Transverse colon (tissue), 4 donors: Measurements from ENCODE around the gene PPP4C. TPM values are rescaled to one million over a fixed set of nuclear protein-coding genes. Genes with fewer than 3 reads are reported as not detected.

Experiments used
- DNase-seq: peaks from one replicate; pipeline ENCODE4 v3.0.0-alpha.2; 2019
- H3K27ac ChIP-seq, 4 donors: fragments of 200-600 bp; sonication (generic); 2 replicates each; pipeline ENCODE4 v1.5.1; 2016 to 2018; ENCODE audit warnings: inconsistent platforms in 4 of 4
- H3K27me3 ChIP-seq: fragments of 200-600 bp; sonication (generic); 2 replicates; pipeline ENCODE4 v1.5.1; 2017; ENCODE audit warnings: inconsistent platforms
- H3K36me3 ChIP-seq, 4 donors: fragments of 200-600 bp; sonication (generic); 2 replicates each; pipeline ENCODE4 v1.5.1; 2017 to 2019; ENCODE audit warnings: inconsistent platforms in 4 of 4
- H3K4me1 ChIP-seq, 4 donors: fragments of 200-600 bp; sonication (generic); 2 replicates each; pipeline ENCODE4 v1.5.1; 2017 to 2020; ENCODE audit warnings: inconsistent platforms in 4 of 4
- H3K4me3 ChIP-seq, 4 donors: fragments of 200-600 bp; sonication (generic); 1 replicate in 1 of 4; 2 replicates in 3 of 4; pipeline versions ENCODE4 v1.5.1 to v1.6.1; 2017 to 2019; ENCODE audit warnings: inconsistent platforms in 4 of 4
- H3K9me3 ChIP-seq, 2 donors: fragments of 200-600 bp; sonication (generic); 2 replicates each; pipeline ENCODE4 v1.5.1; 2017 to 2019; ENCODE audit warnings: inconsistent platforms in 2 of 2
- EP300 ChIP-seq: sonication (generic); formaldehyde crosslinking; IDR thresholded peaks from one replicate; pipeline ENCODE4 v1.6.1; 2017; ENCODE audit warnings: antibody characterized with exemption, low read depth
- POLR2A ChIP-seq: fragments of 450-650 bp; IDR thresholded peaks from one replicate; pipeline ENCODE4 v1.6.1; 2016; ENCODE audit warnings: antibody characterized with exemption, mild to moderate bottlenecking, moderate library complexity
- POLR2AphosphoS5 ChIP-seq, 3 donors: sonication (generic); formaldehyde crosslinking; IDR thresholded peaks; one replicate each; pipeline ENCODE4 v1.6.1; 2016; ENCODE audit warnings: antibody characterized with exemption in 3 of 3
- WGBS, 2 donors: methylation state at CpG; one replicate each; pipeline ENCODE4 v1.1.5; 2018; ENCODE audit warnings: low coverage in 1 of 2; 5-methylcytosine and 5-hydroxymethylcytosine counted together
- in situ Hi-C, 4 donors: fragments of 200-750 bp; cut with MboI; loops; one replicate each; pipeline versions ENCODE4 v1.15.0 to v1.15.1; 2017; ENCODE audit warnings: low sequenced_read_pairs in 3 of 4, low pct_ligation_motif_present in 1 of 4, low pct_unique_long_range_greater_than_20kb in 1 of 4
- intact Hi-C: fragments of 100-400 bp; cut with DNase I; formaldehyde crosslinking; loops from one replicate; pipeline ENCODE4 v1.15.1; 2023; ENCODE audit warnings: low total_unique reads
- total RNA-seq, 4 donors: library from RNA; depleted of rRNA; stranded (reverse); fragments of >200 nt; gene quantifications; one replicate each; pipeline ENCODE4 v1.1.0, GENCODE V29; 2016
- TF ChIP-seq, protein P1 (sequence below), 5 experiments: fragments of 200-600 bp in 3 of 5; fragments of 450-650 bp in 2 of 5; sonication (generic) in 3 of 5; IDR thresholded peaks; 1 replicate in 2 of 5; 2 replicates in 3 of 5; pipeline ENCODE4 v1.5.1; 2016 to 2017; ENCODE audit warnings: antibody characterized with exemption in 5 of 5, inconsistent platforms in 3 of 5, mild to moderate bottlenecking in 2 of 5, moderate library complexity in 1 of 5

PPP4C gene
- total RNA-seq, 4 donors from 2014 or later, result 17.7 to 92.3 (median 74.3) TPM

DNA sequence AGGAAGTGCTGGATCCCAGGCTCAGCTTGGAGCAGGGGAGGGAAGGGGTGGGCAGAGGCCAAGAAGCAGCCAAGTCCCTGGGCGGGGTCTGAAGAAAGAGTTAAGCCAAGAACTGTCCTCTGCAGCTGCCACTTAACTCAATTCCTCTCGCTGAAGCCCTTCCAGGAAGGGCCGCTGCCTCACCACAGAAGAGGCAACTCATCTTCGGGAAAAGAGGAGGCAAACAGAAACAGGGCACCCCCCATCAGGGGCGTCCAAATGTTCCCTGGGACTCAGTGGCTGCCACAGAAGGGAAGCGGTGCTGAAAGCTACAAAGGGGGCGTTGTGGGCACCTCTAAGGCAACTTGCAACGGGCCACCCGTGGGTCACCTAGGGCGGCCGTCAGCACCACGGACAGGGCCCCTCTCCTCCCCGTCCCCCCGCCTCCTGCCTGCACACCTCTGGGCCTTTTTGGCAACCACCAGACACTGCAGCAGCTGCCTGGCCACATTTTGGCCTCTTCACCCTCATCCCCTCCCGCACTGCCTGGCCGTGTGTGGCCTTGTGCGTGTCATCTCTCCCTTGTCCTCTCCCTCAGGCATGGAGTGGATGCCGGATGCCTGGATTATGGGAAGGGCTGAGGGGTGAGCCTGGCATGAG, 47.2 kb upstream of the PPP4C start:
- in situ Hi-C loops (loop anchor here in 3 of 4 donors (10.0 to 25.0 kb wide), 2 partner anchors 141 to 334 kb away; partner anchors contain the start of gene SEZ6L2 (in 1 of the 3)), intact Hi-C loops (no loop called here)
- 17% methylated on average over 18 of the region's 18 CpGs; no CpG with 5 or more reads in 1 of the 2 donors for WGBS, 2 donors
- TF ChIP-seq, protein P1, sequence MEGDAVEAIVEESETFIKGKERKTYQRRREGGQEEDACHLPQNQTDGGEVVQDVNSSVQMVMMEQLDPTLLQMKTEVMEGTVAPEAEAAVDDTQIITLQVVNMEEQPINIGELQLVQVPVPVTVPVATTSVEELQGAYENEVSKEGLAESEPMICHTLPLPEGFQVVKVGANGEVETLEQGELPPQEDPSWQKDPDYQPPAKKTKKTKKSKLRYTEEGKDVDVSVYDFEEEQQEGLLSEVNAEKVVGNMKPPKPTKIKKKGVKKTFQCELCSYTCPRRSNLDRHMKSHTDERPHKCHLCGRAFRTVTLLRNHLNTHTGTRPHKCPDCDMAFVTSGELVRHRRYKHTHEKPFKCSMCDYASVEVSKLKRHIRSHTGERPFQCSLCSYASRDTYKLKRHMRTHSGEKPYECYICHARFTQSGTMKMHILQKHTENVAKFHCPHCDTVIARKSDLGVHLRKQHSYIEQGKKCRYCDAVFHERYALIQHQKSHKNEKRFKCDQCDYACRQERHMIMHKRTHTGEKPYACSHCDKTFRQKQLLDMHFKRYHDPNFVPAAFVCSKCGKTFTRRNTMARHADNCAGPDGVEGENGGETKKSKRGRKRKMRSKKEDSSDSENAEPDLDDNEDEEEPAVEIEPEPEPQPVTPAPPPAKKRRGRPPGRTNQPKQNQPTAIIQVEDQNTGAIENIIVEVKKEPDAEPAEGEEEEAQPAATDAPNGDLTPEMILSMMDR (IDR thresholded peaks at IDR 0.05), result no peak
- TF ChIP-seq POLR2A, result no peak
- no peak for TF ChIP-seq POLR2AphosphoS5 (IDR thresholded peaks at IDR 0.05)
- no peak for TF ChIP-seq EP300
- Histone ChIP-seq H3K36me3 (no peaks in the 10 kb centered on the region), H3K4me1 (peaks cover 0 to 9% (median 4%) of the 10 kb centered on the region in 4 donors), H3K9me3 (no peaks in the 10 kb centered on the region), H3K27ac (no peak overlapping the region), H3K27me3 (peaks cover 87% of the 10 kb centered on the region), H3K4me3 (no peak overlapping the region)
- DNase-seq, result no peak

DNA sequence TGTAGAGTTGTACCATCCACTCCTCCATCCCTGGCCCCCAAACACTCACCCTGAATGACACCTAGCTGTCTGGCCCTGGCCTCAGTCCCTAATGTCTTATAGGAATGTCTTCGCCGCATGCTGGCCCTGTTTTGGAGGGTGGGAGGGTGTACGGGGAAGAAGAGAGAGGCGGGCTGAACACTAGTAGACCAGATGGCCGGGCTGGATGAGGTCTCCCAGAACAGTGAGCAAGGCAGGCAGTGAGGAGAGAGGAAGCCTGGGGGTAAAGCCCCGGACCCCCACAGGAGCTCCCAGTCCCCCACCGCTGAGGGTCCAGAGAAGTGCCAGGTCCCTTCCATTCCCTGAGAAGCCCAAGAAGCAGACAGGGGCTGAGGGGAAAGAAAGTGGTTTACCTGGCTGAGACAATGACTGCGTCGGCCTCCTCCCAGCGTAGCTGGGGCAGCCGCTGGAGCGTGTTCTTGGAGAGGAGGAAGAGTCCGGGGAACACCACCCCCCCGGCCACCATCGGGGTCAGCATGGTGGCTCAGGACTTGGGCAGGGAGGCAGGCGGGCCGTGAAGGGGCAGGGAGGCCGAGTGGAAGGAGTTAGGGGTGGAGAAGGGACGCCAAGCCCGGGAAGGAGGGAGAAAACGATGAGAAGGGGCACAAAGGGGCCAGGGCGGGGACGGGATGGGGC, 45.6 kb upstream of the PPP4C start:
- Histone ChIP-seq H3K27me3 (peaks cover 98% of the 10 kb centered on the region), H3K9me3 (no peaks in the 10 kb centered on the region), H3K4me1 (peaks cover 0 to 9% (median 4%) of the 10 kb centered on the region in 4 donors), H3K27ac (no peak overlapping the region), H3K4me3 (no peak overlapping the region), H3K36me3 (no peaks in the 10 kb centered on the region)
- WGBS, 2 donors, result 27% methylated on average over 23 of the region's 23 CpGs; no CpG with 5 or more reads in 1 of the 2 donors
- TF ChIP-seq POLR2A, result no peak
- no peak for TF ChIP-seq EP300
- TF ChIP-seq POLR2AphosphoS5 (IDR thresholded peaks at IDR 0.05), result no peak
- TF ChIP-seq, protein P1 (IDR thresholded peaks at IDR 0.05), result no peak
- intact Hi-C loops (no loop called here), in situ Hi-C loops (loop anchor here in 1 of 4 donors (25.0 kb wide), 1 partner anchor 143 kb away; the partner anchor contains the start of gene SEZ6L2)
- DNase-seq, result no peak

DNA sequence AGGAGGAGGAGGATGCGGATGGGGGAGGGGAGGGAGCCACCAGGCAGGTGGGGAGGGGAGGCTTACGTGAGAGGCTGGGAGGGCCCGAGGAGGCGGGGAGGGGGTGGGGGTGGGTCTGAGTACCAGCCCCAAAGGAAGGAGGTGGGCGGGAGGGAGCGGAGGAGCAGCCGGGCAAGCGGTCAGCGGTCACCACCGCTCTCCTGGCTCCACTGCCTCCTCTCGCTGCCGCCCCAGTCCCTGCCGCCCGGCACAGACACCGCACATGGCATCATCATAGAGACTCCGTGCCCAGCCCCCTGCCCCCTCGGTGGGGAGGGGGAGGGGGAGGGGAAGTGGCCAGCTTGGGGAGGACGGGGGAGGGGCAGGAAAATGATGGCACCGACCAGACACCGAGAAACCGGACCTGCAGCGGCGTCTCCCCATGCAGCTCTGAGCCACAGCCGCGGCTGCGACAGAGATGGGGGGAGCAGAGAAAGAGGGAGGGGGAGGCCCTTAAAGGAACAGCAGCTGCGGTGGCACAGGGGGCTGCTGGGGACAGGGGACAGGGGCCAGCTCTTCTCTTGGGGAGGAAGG, 44.9 kb upstream of the PPP4C start, which contains the start of gene TLCD3B:
Gene TLCD3B, minus strand, starts transcription at position 431 of the 573 bp plus-strand sequence. CDS start 744 bp downstream, outside the sequence.
- Histone ChIP-seq H3K27me3 (peaks cover 97% of the 10 kb centered on the region), H3K4me3 (peak within 1 kb of the TSS in 1 of 4 donors; percentile 10), H3K4me1 (peaks cover 0 to 9% (median 4%) of the 10 kb centered on the region in 4 donors), H3K27ac (no peak within 1 kb of the TSS), H3K36me3 (no peaks in the 10 kb centered on the region), H3K9me3 (no peaks in the 10 kb centered on the region)
- TF ChIP-seq EP300 (no peak), POLR2A (no peak), POLR2AphosphoS5 (IDR thresholded peaks at IDR 0.05) (no peak)
- TF ChIP-seq, protein P1 (IDR thresholded peaks at IDR 0.05), result no peak
- DNase-seq, result no peak
- in situ Hi-C loops, result loop anchor here in 1 of 4 donors (25.0 kb wide), 1 partner anchor 144 kb away; the partner anchor contains the start of gene SEZ6L2
- intact Hi-C loops, result no loop called here
- WGBS, 2 donors, result 0 to 8% methylated on average over 4 to 21 of the region's 27 CpGs

DNA sequence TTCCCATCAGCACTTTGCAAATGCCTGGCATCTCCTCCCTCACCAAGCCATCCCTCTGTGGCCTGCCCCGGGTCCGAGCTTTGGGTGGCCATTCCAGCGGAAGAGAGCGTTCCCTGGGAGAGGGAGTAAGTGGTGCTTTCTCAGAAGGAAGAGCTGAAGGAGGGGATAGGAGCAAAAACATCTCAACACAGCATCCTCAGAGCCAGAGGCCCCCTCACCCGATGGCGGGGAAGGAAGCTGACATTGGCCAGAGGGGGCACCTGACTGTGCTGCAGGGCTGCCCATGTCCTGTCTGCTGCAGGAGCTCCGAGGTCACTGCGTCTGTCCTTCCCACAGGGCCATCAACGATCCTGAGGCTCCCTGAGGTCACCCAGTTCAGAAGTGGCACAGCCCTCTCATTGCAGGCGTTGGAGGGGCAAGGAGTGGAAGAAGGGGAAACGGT, 44.3 kb upstream of the PPP4C start:
- no peaks in the 10 kb centered on the region for H3K36me3 ChIP-seq
- TF ChIP-seq POLR2A (no peak), EP300 (no peak), POLR2AphosphoS5 (IDR thresholded peaks at IDR 0.05) (no peak)
- TF ChIP-seq, protein P1 (IDR thresholded peaks at IDR 0.05), result no peak
- WGBS, 2 donors, result 25 to 37% methylated on average over 5 to 7 of the region's 11 CpGs
- DNase-seq, result no peak
- peaks cover 97% of the 10 kb centered on the region for H3K27me3 ChIP-seq
- H3K9me3 ChIP-seq, result no peaks in the 10 kb centered on the region
- peaks cover 0 to 9% (median 4%) of the 10 kb centered on the region in 4 donors for H3K4me1 ChIP-seq
- intact Hi-C loops, result no loop called here
- H3K4me3 ChIP-seq, result no peak overlapping the region
- H3K27ac ChIP-seq, result no peak overlapping the region
- in situ Hi-C loops, result loop anchor here in 1 of 4 donors (25.0 kb wide), 1 partner anchor 144 kb away; the partner anchor contains the start of gene SEZ6L2
